OCI-LY3 (cell line): ENCODE measurements around the gene WDPCP.
"Not testable (repeated sequence)": the region's sequence is repeated elsewhere in the genome, so short reads cannot be mapped to it uniquely, and the experiment has no call there.

ENCODE experiments used
- H2AFZ ChIP-seq: fragments of 200-600, 300-600 bp; shearing (Covaris generic); 2 replicates; pipeline ENCODE4 v1.6.0; 2014; ENCODE audit warnings: antibody characterized with exemption, low read depth, low read length
- H3K27ac ChIP-seq: fragments of 200-600, 300-600 bp; sonication (generic); 2 replicates; pipeline ENCODE4 v1.5.1; 2014; ENCODE audit warnings: mild to moderate bottlenecking, low read length, moderate library complexity, mixed read lengths
- H3K27me3 ChIP-seq: fragments of 200-600, 300-600 bp; sonication (generic); 2 replicates; pipeline ENCODE4 v1.6.1; 2014; ENCODE audit warnings: low read depth, low read length, mixed read lengths
- H3K36me3 ChIP-seq: fragments of 200-600, 300-600 bp; sonication (generic); replicated peaks from 2 replicates; pipeline ENCODE3; 2014; ENCODE audit warnings: low read depth, low read length, mixed read lengths
- H3K4me1 ChIP-seq: fragments of 300-600, 200-600 bp; sonication (generic); 2 replicates; pipeline ENCODE4 v1.6.1; 2014; ENCODE audit warnings: low read length, mixed read lengths
- H3K4me2 ChIP-seq: fragments of 200-600, 300-600 bp; sonication (generic); 2 replicates; pipeline ENCODE4 v1.6.1; 2014; ENCODE audit warnings: low read length, mixed read lengths
- H3K4me3 ChIP-seq: fragments of 300-600, 200-600 bp; sonication (generic); 2 replicates; pipeline ENCODE4 v1.5.1; 2014; ENCODE audit warnings: antibody characterized with exemption, mild to moderate bottlenecking, low read length, moderate library complexity
- H3K79me2 ChIP-seq: fragments of 300-600, 200-600 bp; shearing (Covaris generic); 2 replicates; pipeline ENCODE4 v1.6.1; 2014; ENCODE audit warnings: mild to moderate bottlenecking, low read length, mixed read lengths
- H3K9ac ChIP-seq: fragments of 300-600, 200-600 bp; shearing (Covaris generic); 2 replicates; pipeline ENCODE4 v1.6.0; 2014; ENCODE audit warnings: mild to moderate bottlenecking, low read length, moderate library complexity
- H3K9me3 ChIP-seq: fragments of 200-600, 300-600 bp; shearing (Covaris generic); 2 replicates; pipeline ENCODE4 v1.6.1; 2014; ENCODE audit warnings: low read length, mixed read lengths; ENCODE audit not compliant: insufficient read depth
- H4K20me1 ChIP-seq: fragments of 200-600, 300-600 bp; sonication (generic); 2 replicates; pipeline ENCODE4 v1.6.1; 2016; ENCODE audit warnings: low read length, mixed read lengths; ENCODE audit not compliant: insufficient read depth
- EZH2phosphoT487 ChIP-seq: fragments of 200-600 bp; shearing (Covaris generic); IDR thresholded peaks from 2 replicates; pipeline ENCODE4 v1.6.1; 2018; ENCODE audit warnings: antibody characterized with exemption, mixed run types, low read depth
- TF ChIP-seq, protein P1 (sequence below): fragments of 200-600, 300-600 bp; sonication (generic); IDR thresholded peaks from 2 replicates; pipeline ENCODE4 v1.5.1; 2014; ENCODE audit warnings: antibody characterized with exemption, low read length, low read depth

WDPCP gene

DNA sequence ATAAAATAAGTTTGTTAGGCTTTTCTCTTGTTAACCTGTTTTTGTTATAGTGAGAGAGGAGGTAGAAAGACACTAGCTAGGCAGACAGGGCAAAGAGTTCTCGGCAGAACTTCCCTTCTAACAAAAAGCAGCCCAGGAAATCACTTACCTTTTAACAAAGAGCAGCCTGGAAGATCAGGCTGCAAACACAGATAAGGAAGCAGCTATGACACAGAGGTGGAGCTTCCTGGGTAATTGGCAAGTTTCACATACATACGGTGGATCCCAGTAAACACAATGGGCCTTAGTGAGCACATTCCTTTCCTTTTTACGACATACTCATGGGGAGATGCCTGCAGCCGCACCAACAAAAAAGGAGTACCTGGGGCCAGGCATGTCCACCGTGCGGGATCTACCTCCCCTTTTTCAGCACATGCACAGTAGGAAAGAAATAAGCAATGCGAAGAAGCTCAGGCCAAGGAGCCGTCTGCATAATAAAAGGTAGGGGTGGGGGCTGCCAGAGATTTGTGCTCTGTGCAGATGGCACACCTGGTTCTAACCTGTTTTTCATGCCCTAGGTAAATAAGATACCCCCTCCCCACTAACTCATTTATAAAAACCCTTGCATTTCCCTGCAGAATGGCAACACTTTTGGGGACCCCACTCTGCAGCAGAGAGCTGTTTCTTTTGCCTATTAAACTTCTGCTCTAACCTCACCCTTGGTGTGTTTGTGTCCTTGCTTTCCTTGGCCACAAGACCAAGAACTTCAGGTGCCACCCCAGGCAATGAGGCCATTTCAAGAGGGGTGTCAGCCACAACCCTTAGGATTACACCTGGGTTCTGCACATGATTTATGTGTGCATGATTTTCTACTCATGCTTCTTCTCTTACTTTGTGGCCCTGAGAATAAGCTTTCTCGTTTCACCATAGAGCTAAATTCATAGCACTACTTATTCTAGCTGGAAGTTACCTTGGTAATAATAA, 27.0 kb upstream of the WDPCP start:
- no peaks in the 10 kb centered on the region for H3K27me3 ChIP-seq
- no peak overlapping the region for H2AFZ ChIP-seq
- no peak overlapping the region for H3K27ac ChIP-seq
- H3K9me3 ChIP-seq: no peaks in the 10 kb centered on the region
- H3K9ac ChIP-seq: no peak overlapping the region
- H3K36me3 ChIP-seq: no peaks in the 10 kb centered on the region
- TF ChIP-seq, protein P1, sequence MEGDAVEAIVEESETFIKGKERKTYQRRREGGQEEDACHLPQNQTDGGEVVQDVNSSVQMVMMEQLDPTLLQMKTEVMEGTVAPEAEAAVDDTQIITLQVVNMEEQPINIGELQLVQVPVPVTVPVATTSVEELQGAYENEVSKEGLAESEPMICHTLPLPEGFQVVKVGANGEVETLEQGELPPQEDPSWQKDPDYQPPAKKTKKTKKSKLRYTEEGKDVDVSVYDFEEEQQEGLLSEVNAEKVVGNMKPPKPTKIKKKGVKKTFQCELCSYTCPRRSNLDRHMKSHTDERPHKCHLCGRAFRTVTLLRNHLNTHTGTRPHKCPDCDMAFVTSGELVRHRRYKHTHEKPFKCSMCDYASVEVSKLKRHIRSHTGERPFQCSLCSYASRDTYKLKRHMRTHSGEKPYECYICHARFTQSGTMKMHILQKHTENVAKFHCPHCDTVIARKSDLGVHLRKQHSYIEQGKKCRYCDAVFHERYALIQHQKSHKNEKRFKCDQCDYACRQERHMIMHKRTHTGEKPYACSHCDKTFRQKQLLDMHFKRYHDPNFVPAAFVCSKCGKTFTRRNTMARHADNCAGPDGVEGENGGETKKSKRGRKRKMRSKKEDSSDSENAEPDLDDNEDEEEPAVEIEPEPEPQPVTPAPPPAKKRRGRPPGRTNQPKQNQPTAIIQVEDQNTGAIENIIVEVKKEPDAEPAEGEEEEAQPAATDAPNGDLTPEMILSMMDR: no peak
- no peak for TF ChIP-seq EZH2phosphoT487
- no peak overlapping the region for H3K4me2 ChIP-seq
- no peaks in the 10 kb centered on the region for H4K20me1 ChIP-seq
- H3K79me2 ChIP-seq: no peaks in the 10 kb centered on the region
- H3K4me3 ChIP-seq: no peak overlapping the region
- H3K4me1 ChIP-seq: no peaks in the 10 kb centered on the region

DNA sequence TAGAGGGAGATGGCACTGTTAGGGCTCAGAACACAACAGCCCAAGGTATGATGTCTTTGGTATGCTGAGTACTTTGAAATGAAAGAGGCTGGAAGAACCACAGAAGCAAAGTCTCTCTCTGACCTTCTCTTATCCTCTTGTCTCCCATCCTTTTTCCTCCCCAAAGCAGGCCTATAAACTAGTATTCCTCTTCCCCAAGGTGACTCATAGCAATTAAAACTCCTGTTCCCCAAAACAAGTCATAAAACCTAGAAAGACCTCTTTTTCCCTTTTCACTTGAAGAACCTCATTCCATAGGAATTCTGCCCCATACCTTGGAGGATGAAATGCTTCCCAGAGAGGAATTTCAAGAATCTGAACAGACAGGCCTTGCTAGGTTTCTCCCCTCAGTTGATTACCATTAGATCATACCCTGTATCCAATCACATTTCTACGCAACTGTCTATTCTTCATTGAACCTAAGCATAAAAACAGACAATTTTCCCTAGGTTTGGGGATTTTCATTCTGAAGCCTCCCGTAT, 26.2 kb upstream of the WDPCP start:
- Histone ChIP-seq H3K4me2 (no peak overlapping the region), H3K4me3 (no peak overlapping the region), H3K36me3 (no peaks in the 10 kb centered on the region), H3K27ac (no peak overlapping the region), H4K20me1 (no peaks in the 10 kb centered on the region), H3K4me1 (0 out of 2 replicates have a peak, but pooled peaks cover 5% of the 10 kb centered on the region), H3K9ac (no peak overlapping the region), H3K27me3 (no peaks in the 10 kb centered on the region), H3K79me2 (no peaks in the 10 kb centered on the region), H3K9me3 (no peaks in the 10 kb centered on the region), H2AFZ (no peak overlapping the region)
- TF ChIP-seq EZH2phosphoT487: no peak
- TF ChIP-seq, protein P1: no peak

DNA sequence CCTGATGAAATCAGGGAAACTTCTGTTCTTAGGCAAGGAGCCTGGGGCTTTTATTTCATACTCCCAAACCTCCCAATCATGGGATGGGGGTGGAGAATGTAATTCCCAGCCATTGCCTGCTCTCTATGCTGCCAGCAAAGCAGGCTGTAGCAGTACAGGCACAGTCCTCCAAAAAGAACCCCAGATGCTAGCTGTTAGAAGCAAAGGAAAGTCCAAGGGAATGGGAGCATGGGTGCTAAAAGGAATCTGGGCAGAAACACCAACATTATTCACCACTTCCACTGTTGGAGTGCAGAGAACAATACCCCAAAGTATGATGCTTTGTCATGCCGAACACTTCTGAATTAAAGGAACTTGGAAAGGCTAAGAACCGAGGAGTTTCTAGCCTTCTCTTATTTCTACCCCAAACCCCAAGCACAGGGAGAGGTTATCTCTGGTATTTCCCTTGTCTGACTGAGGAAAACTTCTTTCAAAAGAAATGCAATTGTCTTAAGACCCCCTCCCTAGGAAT, 25.2 kb upstream of the WDPCP start:
- Histone ChIP-seq H3K79me2 (no peaks in the 10 kb centered on the region), H2AFZ (no peak overlapping the region), H3K4me3 (no peak overlapping the region), H4K20me1 (no peaks in the 10 kb centered on the region), H3K4me1 (0 out of 2 replicates have a peak, but pooled peaks cover 6% of the 10 kb centered on the region), H3K4me2 (no peak overlapping the region), H3K9ac (no peak overlapping the region), H3K9me3 (no peaks in the 10 kb centered on the region), H3K27me3 (no peaks in the 10 kb centered on the region), H3K27ac (no peak overlapping the region), H3K36me3 (no peaks in the 10 kb centered on the region)
- no peak for TF ChIP-seq EZH2phosphoT487
- TF ChIP-seq, protein P1: no peak

DNA sequence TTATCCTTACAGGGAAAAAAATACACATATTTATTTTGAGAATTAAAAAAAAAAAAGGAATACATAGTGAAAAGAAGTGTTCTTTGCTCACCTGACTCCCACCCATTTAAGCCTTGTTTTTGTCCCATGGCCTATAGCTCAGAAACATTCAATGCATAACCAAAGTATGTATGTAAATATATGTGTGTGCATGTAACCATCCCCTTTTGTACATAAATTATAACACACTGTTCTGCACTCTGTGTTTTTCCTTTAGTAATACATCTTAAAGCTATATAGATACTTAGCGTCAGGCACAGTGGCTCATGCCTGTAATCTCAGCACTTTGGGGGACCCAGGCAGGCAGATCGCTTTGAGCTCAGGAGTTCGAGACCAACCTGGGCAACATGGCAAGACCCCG, 22.2 kb upstream of the WDPCP start:
- no peak overlapping the region for H3K9ac ChIP-seq
- H3K27ac ChIP-seq: no peak overlapping the region
- TF ChIP-seq, protein P1: no peak
- no peak for TF ChIP-seq EZH2phosphoT487
- no peak overlapping the region for H3K4me2 ChIP-seq
- H3K36me3 ChIP-seq: peaks cover 15% of the 10 kb centered on the region
- no peaks in the 10 kb centered on the region for H3K27me3 ChIP-seq
- no peak overlapping the region for H3K4me3 ChIP-seq
- H3K9me3 ChIP-seq: no peaks in the 10 kb centered on the region
- 0 out of 2 replicates have a peak, but pooled peaks cover 6% of the 10 kb centered on the region for H3K4me1 ChIP-seq
- H3K79me2 ChIP-seq: no peaks in the 10 kb centered on the region
- no peaks in the 10 kb centered on the region for H4K20me1 ChIP-seq
- H2AFZ ChIP-seq: no peak overlapping the region

DNA sequence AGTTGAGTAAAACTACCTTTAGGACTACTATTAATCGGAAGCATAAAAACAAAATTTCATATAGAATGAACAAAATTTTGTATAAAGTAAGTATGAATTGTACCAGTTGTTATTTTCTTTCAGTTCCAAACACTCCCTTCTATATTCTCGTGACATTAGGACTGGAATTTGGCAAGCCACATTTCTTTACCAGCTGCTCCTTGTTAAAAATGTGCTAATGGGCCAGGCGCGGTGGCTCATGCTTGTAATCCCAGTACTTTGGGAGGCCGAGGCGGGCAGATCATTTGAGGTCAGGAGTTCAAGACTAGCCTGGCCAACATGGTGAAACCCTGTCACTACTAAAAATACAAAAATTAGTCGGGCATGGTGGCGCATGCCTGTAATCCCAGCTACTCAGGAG, 20.6 kb upstream of the WDPCP start:
- H3K9me3 ChIP-seq, H2AFZ ChIP-seq, H3K4me3 ChIP-seq, H3K9ac ChIP-seq, H3K27me3 ChIP-seq, H3K4me1 ChIP-seq, H4K20me1 ChIP-seq, H3K79me2 ChIP-seq, H3K27ac ChIP-seq, H3K4me2 ChIP-seq: not testable (repeated sequence)
- H3K36me3 ChIP-seq: peaks cover 27% of the 10 kb centered on the region
